ENCODE data around the gene CUL5.

DNA sequence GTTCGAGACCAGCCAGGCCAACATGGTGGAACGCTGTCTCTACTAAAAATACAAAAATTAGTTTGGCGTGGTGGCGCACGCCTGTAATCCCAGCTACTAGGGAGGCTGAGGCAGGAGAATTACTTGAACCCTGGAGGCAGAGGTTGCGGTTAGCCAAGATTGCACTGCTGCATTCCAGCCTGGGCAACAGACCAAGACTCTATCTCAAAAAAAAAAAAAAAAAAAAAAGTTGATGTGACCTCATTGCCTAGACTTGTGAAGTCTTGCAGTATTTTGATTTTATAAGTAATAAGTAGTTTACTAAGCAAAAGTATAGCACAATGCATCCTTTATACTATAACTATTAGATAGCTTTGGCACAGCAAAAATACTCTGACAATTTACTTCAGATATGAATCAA lies 9.9 kb upstream of the CUL5 start:
- TF ChIP-seq CTCF (IDR thresholded peaks at IDR 0.05) (no peak), POLR2AphosphoS5 (IDR thresholded peaks at IDR 0.05) (no peak), EP300 (IDR thresholded peaks at IDR 0.05) (no peak)
